Stimulated activated CD8-positive, alpha-beta memory T cell treated with anti-CD3 and anti-CD28 coated beads, Interleukin-4, amount 100 ng/mL, for 24 hours (primary cell): ENCODE data around the gene YTHDC2.

ENCODE experiments used
- DNase-seq: peaks from one replicate; pipeline ENCODE4 v3.0.0-alpha.2; 2020; ENCODE audit warnings: low read depth

YTHDC2 gene

GRCh38 chr5:113520429-113520828 is 6.9 kb downstream of the YTHDC2 start:
- no peak for DNase-seq

- no peak for DNase-seq
Measured at GRCh38 chr5:113520899-113521298, 7.4 kb downstream of the YTHDC2 start.

GRCh38 chr5:113523168-113523567 is 9.7 kb downstream of the YTHDC2 start:
- no peak for DNase-seq

- no peak for DNase-seq
Measured at GRCh38 chr5:113524927-113525326, 11.4 kb downstream of the YTHDC2 start.

- no peak for DNase-seq
Measured at GRCh38 chr5:113526421-113526820, 12.9 kb downstream of the YTHDC2 start.

- DNase-seq: no peak
Measured at GRCh38 chr5:113527746-113528145, 14.3 kb downstream of the YTHDC2 start.

GRCh38 chr5:113531481-113532159 is 18.1 kb downstream of the YTHDC2 start:
- no peak for DNase-seq

- no peak for DNase-seq
Measured at GRCh38 chr5:113538313-113538712, 24.8 kb downstream of the YTHDC2 start.

GRCh38 chr5:113546703-113547183 is 33.2 kb downstream of the YTHDC2 start:
- no peak for DNase-seq

- no peak for DNase-seq
Measured at GRCh38 chr5:113548396-113548795, 34.9 kb downstream of the YTHDC2 start.

- DNase-seq: no peak
Measured at GRCh38 chr5:113552137-113552536, 38.6 kb downstream of the YTHDC2 start.

- no peak for DNase-seq
Measured at GRCh38 chr5:113552620-113553019, 39.1 kb downstream of the YTHDC2 start.

GRCh38 chr5:113562828-113563400 is 49.4 kb downstream of the YTHDC2 start:
- no peak for DNase-seq

GRCh38 chr5:113569396-113569795 is 55.9 kb downstream of the YTHDC2 start:
- DNase-seq: no peak

GRCh38 chr5:113572716-113573115 is 59.2 kb downstream of the YTHDC2 start:
- no peak for DNase-seq

GRCh38 chr5:113574417-113574816 is 60.9 kb downstream of the YTHDC2 start:
- DNase-seq: no peak

- DNase-seq: no peak
Measured at GRCh38 chr5:113575074-113575473, 61.6 kb downstream of the YTHDC2 start.

- DNase-seq: no peak
Measured at GRCh38 chr5:113578091-113578490, 64.6 kb downstream of the YTHDC2 start.

- DNase-seq: no peak
Measured at GRCh38 chr5:113581388-113581787, 67.9 kb downstream of the YTHDC2 start.

- DNase-seq: no peak
Measured at GRCh38 chr5:113598150-113598549, 84.7 kb downstream of the YTHDC2 start.

- no peak for DNase-seq
Measured at GRCh38 chr5:113598926-113599325, 85.4 kb downstream of the YTHDC2 start.

GRCh38 chr5:113600255-113600905 is 86.9 kb downstream of the YTHDC2 start:
- no peak for DNase-seq

- no peak for DNase-seq
Measured at GRCh38 chr5:113601423-113601822, 87.9 kb downstream of the YTHDC2 start.
